Measurements from ENCODE around the gene B4GALT2.
A peak's percentile ranks its signal among the peaks of the same experiment; 100 is the strongest.

The B4GALT2 gene

GRCh38 chr1:43947061-43947873, 31.7 kb upstream of the B4GALT2 start:
- no peak for DNase-seq

GRCh38 chr1:43947874-43948437, 31.1 kb upstream of the B4GALT2 start:
- DNase-seq, result no peak

- DNase-seq, result no peak
Measured at GRCh38 chr1:43949678-43950077, 29.3 kb upstream of the B4GALT2 start.

- DNase-seq, result no peak
Measured at GRCh38 chr1:43951021-43951985, 27.7 kb upstream of the B4GALT2 start.

GRCh38 chr1:43952731-43953346, 26.2 kb upstream of the B4GALT2 start:
- DNase-seq, result no peak

- no peak for DNase-seq
Measured at GRCh38 chr1:43953361-43953760, 25.6 kb upstream of the B4GALT2 start.

GRCh38 chr1:43954036-43954435, 25.0 kb upstream of the B4GALT2 start:
- no peak for DNase-seq

- no peak for DNase-seq
Measured at GRCh38 chr1:43956234-43956633, 22.8 kb upstream of the B4GALT2 start.

- DNase-seq, result no peak
Measured at GRCh38 chr1:43957407-43958040, 21.5 kb upstream of the B4GALT2 start.

GRCh38 chr1:43958351-43959255, 20.4 kb upstream of the B4GALT2 start:
- no peak for DNase-seq

GRCh38 chr1:43960798-43961197, 18.2 kb upstream of the B4GALT2 start:
- no peak for DNase-seq

GRCh38 chr1:43961692-43962091, 17.3 kb upstream of the B4GALT2 start:
- no peak for DNase-seq

- no peak for DNase-seq
Measured at GRCh38 chr1:43962324-43962723, 16.7 kb upstream of the B4GALT2 start.

- DNase-seq, result no peak
Measured at GRCh38 chr1:43963006-43963405, 16.0 kb upstream of the B4GALT2 start.

- DNase-seq, result no peak
Measured at GRCh38 chr1:43963890-43964289, 15.1 kb upstream of the B4GALT2 start.

- DNase-seq, result no peak
Measured at GRCh38 chr1:43965316-43965715, 13.7 kb upstream of the B4GALT2 start.

- peak; percentile 27 to 29 for DNase-seq
Measured at GRCh38 chr1:43968348-43968948, 10.6 kb upstream of the B4GALT2 start.

GRCh38 chr1:43969416-43969745, 9.6 kb upstream of the B4GALT2 start:
- DNase-seq, result no peak

GRCh38 chr1:43969746-43970466, 9.1 kb upstream of the B4GALT2 start, which contains the start of gene DPH2:
TSS of gene DPH2 (plus strand) at chr1:43970010. CDS start at chr1:43970176, 166 bp downstream.
- peak; percentile 92 to 95 for DNase-seq

GRCh38 chr1:43970502-43970901, 8.5 kb upstream of the B4GALT2 start:
- DNase-seq, result no peak

Data from AML-193 (cell line).